HG03060 (cell line): Measurements from ENCODE around the gene CWC22.

ENCODE experiments used
- ATAC-seq: cut with Tn5 transposase; IDR thresholded peaks from one replicate; pipeline ENCODE4 v1.9.1; 2021; ENCODE audit warnings: low read depth, moderate number of reproducible peaks; ENCODE audit not compliant: unreplicated experiment

Gene CWC22

DNA sequence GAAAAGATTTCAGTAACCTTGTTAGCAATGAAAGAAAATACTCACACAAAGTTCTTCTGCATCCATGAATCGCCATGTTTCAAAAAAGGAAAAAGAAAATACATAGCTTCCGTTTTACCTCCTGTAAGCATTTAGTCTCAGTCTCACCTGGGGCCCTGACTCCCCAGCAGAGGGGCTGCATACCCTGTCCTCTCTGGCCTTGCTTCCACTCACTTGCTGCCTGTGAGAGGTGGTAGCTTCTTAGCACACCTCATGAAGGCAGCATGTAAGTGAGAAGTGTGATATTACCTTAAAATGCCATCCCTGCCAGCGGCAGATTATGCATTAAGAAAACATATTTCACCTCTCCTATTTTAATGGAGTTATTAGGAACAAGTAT is 96.4 kb downstream of the CWC22 start:
- no peak for ATAC-seq

DNA sequence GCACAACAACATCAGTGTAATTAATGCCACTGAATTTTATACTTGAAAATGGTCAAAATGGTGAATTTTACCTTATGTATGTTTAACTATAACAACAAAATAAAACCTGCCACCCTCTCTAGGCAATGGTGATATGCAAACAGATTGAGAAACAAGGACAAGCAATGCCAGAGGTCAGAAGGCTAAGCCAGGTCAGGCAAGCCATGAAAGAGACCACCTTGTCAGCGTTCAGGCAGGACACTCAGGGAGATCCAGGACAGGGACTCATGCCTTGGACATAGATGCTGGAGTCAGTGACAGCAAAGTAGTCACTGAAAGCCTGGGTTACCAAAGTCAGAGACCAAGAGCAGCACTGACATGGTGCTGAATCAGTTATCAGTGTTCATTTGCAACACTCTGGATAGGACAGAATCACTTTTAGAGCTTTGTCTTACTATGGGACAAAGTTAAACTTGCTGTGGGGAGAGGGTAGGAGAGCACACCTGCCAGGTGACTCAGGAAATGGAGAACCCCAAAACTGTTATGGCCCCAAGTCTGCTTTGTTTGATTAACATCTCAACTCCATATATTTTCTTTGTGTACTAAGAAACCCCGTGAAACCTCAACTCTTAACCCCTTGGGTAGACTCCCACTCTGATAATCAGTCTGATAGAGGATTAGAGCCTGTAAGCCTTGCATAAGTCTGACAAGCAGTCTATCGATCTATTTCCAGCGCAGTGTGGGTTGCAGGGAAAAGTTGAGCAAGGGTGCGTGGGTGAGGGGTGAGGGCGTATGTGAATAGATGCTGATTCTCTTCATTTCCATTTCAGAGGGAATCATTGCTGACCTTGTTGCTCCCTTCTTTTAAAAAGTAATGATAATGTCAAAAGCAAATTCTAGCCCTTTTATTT is 97.0 kb downstream of the CWC22 start:
- ATAC-seq, result no peak

DNA sequence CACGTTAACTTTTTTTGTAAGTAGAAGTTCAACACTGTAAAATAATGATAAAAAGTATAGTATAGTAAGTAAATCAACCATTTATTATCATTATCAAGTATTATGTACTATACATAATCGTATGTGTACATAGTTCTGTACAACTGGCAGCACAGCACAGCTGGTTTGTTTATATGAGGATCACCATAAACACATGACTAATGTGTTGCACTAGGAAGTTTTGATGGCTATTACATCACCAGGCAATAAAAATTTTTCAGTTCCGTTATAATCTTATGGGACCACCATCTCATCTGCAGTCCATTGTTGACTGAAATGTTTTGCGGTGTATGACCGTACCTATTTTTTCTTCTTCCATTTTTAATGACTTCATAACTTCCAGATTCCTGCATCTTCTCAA is 106.4 kb downstream of the CWC22 start:
- ATAC-seq, result no peak

DNA sequence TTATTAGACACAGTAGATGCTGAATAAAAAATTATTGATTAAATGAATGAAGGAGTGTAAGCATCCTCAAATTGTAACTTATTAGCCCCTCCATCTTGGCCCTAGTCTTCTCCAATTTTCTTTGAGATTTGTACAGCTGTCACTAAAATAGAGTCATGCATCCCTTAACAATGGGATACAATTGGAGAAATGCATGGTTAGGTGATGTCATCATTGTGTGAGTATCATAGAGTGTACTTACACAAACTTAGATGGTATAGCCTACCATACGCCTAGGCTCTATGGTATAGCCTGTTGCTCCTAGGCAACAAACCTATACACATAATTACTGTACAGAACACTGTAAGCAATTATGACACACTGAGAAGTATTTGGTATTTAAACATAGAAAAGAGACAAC is 107.4 kb downstream of the CWC22 start:
- no peak for ATAC-seq

DNA sequence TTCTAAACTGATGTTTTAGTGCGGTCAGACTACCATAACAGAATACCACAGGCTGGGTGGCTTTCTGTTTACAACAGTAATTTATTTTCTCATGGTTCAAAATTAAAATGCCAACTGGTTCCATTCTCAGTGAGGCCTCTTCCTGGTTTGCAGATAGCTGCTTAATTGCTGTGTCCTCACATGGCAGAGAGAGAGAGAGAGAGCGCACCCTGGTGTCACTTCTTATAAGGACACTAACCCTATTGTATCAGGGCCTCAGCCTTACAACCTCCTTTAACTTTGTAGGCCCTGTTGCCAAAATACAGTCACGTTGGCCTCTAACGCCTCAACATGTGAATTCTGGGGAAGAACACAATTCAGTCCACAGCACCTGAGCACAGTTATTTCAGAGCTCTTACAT is 108.2 kb downstream of the CWC22 start:
- ATAC-seq, result peak; percentile 98
